ENCODE results near the gene LENG8. TPM values are rescaled to one million over a fixed set of nuclear protein-coding genes. Genes with fewer than 3 reads are reported as not detected.

Gene LENG8
- total and polyA plus RNA-seq, 4 donors = 6.9 to 46.7 (median 18.7) TPM

DNA sequence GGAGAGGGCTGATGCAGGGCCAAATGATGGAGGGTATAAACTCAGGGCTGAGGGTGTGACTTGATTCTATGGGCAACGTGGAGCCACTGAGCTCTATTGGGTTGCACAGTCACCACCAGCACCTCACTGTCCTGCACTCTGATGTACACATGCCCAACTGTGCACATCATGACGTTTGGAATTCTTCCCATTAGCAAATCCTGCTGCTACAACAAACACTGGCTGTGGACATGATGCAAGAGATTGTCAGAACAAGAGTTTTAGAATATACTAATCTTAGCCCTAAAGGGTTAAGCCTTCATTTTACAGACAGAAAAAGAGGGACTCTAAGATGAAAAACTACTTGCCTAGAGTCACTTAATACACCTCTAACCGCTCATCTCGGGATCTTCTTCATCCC lies 36.1 kb upstream of the LENG8 start (continued):
- TF ChIP-seq, protein P1, sequence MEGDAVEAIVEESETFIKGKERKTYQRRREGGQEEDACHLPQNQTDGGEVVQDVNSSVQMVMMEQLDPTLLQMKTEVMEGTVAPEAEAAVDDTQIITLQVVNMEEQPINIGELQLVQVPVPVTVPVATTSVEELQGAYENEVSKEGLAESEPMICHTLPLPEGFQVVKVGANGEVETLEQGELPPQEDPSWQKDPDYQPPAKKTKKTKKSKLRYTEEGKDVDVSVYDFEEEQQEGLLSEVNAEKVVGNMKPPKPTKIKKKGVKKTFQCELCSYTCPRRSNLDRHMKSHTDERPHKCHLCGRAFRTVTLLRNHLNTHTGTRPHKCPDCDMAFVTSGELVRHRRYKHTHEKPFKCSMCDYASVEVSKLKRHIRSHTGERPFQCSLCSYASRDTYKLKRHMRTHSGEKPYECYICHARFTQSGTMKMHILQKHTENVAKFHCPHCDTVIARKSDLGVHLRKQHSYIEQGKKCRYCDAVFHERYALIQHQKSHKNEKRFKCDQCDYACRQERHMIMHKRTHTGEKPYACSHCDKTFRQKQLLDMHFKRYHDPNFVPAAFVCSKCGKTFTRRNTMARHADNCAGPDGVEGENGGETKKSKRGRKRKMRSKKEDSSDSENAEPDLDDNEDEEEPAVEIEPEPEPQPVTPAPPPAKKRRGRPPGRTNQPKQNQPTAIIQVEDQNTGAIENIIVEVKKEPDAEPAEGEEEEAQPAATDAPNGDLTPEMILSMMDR (IDR thresholded peaks at IDR 0.05; ENCODE audit: low read depth, low read length, missing input control) = no peak
- TF ChIP-seq JUND (IDR thresholded peaks at IDR 0.05) (no peak), FOXA2 (IDR thresholded peaks at IDR 0.05) (no peak), HNF4A (conservative IDR thresholded peaks at IDR 0.05) (no peak), SP1 (IDR thresholded peaks at IDR 0.05) (no peak)

DNA sequence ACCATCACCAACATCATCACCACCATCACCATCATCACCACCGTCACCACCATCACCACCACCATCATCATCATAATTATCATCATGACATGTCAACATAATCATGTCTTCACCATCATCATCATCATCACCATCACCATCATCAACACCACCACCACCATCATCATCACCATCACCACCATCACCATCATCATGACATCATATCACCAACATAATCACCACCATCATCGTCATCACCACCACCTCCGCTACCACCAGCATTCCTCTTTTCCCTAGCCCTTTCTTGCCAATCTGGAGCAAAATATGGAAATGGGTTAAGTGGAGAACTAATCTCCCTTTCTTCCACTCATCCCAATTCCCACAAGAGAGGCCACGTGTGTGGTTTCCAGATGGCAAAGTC lies 34.8 kb upstream of the LENG8 start:
- peaks cover 0 to 8% (median 7%) of the 10 kb centered on the region in 4 donors for H3K27me3 ChIP-seq (ENCODE audit: control insufficient read depth in 4 of 4, insufficient read depth in 4 of 4, low read length in 3 of 4)
- no peak for DNase-seq (ENCODE audit: low spot score)
- 89% methylated on average over 4 of the region's 4 CpGs for WGBS
- no peaks in the 10 kb centered on the region for H3K9me3 ChIP-seq (ENCODE audit: control insufficient read depth in 4 of 4, low read length in 3 of 4)
- H3K9ac ChIP-seq (ENCODE audit: low read depth in 1 of 2, low read length in 2 of 2) = no peak overlapping the region
- TF ChIP-seq, protein P1 (IDR thresholded peaks at IDR 0.05; ENCODE audit: low read depth, low read length, missing input control) = no peak
- TF ChIP-seq FOXA2 (IDR thresholded peaks at IDR 0.05) (no peak), SP1 (IDR thresholded peaks at IDR 0.05) (no peak), TAF1 (conservative IDR thresholded peaks at IDR 0.05) (no peak), JUND (IDR thresholded peaks at IDR 0.05) (no peak)
- no peaks in the 10 kb centered on the region for H3K4me1 ChIP-seq (ENCODE audit: control insufficient read depth in 4 of 4, insufficient read depth in 4 of 4, low read length in 3 of 4)
- H3K36me3 ChIP-seq (ENCODE audit: control insufficient read depth in 4 of 4, insufficient read depth in 3 of 4, low read depth in 1 of 4, low read length in 3 of 4) = no peaks in the 10 kb centered on the region
- no peak overlapping the region for H3K4me3 ChIP-seq (ENCODE audit: low read depth in 1 of 3, low read length in 3 of 3)
- H3K27ac ChIP-seq (ENCODE audit: low read depth in 1 of 2, low read length in 2 of 2) = no peak overlapping the region

DNA sequence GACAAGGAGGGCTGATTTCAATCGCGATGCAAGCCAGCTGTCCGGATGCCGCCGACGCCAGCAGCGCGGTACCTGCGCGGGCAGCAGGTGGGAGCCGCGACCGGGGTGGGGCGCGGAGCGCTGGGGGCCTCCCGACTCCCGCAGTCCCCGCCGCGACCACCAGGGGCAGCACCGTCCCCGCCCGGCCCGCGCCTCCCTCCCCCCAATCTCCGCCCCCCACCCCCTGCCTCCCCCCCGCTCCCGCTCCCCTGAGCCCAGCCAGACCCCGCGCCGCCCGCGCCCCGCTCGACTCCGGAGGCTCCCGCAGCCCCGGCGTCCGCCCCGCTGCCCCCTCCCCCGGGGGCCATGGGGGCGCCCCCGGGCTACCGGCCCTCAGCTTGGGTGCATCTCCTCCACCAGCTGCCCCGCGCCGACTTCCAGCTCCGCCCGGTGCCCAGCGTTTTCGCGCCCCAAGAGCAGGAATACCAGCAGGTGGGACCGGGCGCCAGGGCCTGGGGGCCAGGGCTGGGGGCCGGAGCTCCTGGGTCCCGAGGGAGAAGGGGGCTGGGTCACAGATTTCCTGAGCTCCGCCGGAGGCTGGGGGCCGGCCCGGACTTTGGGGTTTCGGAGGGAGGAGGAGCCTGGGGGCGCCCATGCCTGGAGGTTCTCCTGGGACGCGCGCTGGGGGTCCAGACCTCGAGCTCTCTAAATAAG lies 33.6 kb upstream of the LENG8 start, which contains the start of gene TTYH1:
Gene TTYH1, plus strand, starts transcription at position 257 of the 693 bp plus-strand sequence. Its CDS starts 89 bp downstream, at position 346.
- H3K27ac ChIP-seq (ENCODE audit: low read depth in 1 of 2, low read length in 2 of 2) = no peak within 1 kb of the TSS
- no peak for TF ChIP-seq HNF4G (IDR thresholded peaks at IDR 0.05)
- TF ChIP-seq, protein P2, sequence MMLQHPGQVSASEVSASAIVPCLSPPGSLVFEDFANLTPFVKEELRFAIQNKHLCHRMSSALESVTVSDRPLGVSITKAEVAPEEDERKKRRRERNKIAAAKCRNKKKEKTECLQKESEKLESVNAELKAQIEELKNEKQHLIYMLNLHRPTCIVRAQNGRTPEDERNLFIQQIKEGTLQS (IDR thresholded peaks at IDR 0.05) = no peak
- no peak for TF ChIP-seq SP1 (IDR thresholded peaks at IDR 0.05)
- no peak for TF ChIP-seq NR2F2 (IDR thresholded peaks at IDR 0.05)
- TF ChIP-seq EGR1 (IDR thresholded peaks at IDR 0.05; ENCODE audit: low read depth in 2 of 2) = no peak
- TF ChIP-seq, protein P3, sequence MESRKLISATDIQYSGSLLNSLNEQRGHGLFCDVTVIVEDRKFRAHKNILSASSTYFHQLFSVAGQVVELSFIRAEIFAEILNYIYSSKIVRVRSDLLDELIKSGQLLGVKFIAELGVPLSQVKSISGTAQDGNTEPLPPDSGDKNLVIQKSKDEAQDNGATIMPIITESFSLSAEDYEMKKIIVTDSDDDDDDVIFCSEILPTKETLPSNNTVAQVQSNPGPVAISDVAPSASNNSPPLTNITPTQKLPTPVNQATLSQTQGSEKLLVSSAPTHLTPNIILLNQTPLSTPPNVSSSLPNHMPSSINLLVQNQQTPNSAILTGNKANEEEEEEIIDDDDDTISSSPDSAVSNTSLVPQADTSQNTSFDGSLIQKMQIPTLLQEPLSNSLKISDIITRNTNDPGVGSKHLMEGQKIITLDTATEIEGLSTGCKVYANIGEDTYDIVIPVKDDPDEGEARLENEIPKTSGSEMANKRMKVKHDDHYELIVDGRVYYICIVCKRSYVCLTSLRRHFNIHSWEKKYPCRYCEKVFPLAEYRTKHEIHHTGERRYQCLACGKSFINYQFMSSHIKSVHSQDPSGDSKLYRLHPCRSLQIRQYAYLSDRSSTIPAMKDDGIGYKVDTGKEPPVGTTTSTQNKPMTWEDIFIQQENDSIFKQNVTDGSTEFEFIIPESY (IDR thresholded peaks at IDR 0.05) = no peak
- TF ChIP-seq, protein P4, sequence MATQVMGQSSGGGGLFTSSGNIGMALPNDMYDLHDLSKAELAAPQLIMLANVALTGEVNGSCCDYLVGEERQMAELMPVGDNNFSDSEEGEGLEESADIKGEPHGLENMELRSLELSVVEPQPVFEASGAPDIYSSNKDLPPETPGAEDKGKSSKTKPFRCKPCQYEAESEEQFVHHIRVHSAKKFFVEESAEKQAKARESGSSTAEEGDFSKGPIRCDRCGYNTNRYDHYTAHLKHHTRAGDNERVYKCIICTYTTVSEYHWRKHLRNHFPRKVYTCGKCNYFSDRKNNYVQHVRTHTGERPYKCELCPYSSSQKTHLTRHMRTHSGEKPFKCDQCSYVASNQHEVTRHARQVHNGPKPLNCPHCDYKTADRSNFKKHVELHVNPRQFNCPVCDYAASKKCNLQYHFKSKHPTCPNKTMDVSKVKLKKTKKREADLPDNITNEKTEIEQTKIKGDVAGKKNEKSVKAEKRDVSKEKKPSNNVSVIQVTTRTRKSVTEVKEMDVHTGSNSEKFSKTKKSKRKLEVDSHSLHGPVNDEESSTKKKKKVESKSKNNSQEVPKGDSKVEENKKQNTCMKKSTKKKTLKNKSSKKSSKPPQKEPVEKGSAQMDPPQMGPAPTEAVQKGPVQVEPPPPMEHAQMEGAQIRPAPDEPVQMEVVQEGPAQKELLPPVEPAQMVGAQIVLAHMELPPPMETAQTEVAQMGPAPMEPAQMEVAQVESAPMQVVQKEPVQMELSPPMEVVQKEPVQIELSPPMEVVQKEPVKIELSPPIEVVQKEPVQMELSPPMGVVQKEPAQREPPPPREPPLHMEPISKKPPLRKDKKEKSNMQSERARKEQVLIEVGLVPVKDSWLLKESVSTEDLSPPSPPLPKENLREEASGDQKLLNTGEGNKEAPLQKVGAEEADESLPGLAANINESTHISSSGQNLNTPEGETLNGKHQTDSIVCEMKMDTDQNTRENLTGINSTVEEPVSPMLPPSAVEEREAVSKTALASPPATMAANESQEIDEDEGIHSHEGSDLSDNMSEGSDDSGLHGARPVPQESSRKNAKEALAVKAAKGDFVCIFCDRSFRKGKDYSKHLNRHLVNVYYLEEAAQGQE (IDR thresholded peaks at IDR 0.05) = no peak
- TF ChIP-seq RXRA (IDR thresholded peaks at IDR 0.05) = no peak
- no peak within 1 kb of the TSS for H3K9ac ChIP-seq (ENCODE audit: low read depth in 1 of 2, low read length in 2 of 2)
- no peaks in the 10 kb centered on the region for H3K9me3 ChIP-seq (ENCODE audit: control insufficient read depth in 4 of 4, low read length in 3 of 4)
- no peak for DNase-seq (ENCODE audit: low spot score)
- no peak within 1 kb of the TSS for H3K4me3 ChIP-seq (ENCODE audit: low read depth in 1 of 3, low read length in 3 of 3)
- H3K4me1 ChIP-seq (ENCODE audit: control insufficient read depth in 4 of 4, insufficient read depth in 4 of 4, low read length in 3 of 4) = no peaks in the 10 kb centered on the region
- 5% methylated on average over 67 of the region's 68 CpGs for WGBS
- H3K27me3 ChIP-seq (ENCODE audit: control insufficient read depth in 4 of 4, insufficient read depth in 4 of 4, low read length in 3 of 4) = peaks cover 0 to 11% (median 8%) of the 10 kb centered on the region in 4 donors
- no peaks in the 10 kb centered on the region for H3K36me3 ChIP-seq (ENCODE audit: control insufficient read depth in 4 of 4, insufficient read depth in 3 of 4, low read depth in 1 of 4, low read length in 3 of 4)
